DMS 273 treated with DMSO at 0.1 percent for 48 hours (cell line): ENCODE results near the gene CCDC85B.

Experiments
- DNase-seq: peaks from one replicate; lab custom pipeline; 2025; lab: John Stamatoyannopoulos, UW

Gene CCDC85B

DNA sequence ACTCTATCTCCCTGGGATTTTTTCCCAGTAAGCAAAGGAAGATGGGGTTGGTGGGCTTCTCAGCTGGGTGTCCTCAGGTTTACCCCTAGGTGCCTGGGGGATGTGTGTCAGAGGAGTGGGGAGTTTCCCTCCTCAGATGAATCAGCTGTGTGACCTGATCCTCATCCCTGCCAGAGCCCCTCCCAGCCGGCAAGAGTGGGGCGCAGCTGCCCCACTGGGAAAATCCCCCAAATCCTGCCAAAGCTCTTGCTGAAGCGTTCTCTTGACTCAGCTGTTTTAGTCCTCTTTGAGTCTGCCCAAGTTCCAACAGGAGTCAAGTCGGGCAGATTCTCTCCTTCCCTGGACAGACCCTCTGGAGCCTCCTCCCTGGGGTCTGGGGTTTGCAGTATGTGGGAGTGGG, 22.4 kb downstream of the CCDC85B start:
- no peak for DNase-seq

GRCh38 chr11:65915101-65915820, 24.8 kb downstream of the CCDC85B start:
- peak; percentile 30 for DNase-seq

- DNase-seq = no peak
Measured at GRCh38 chr11:65915821-65916251, 25.4 kb downstream of the CCDC85B start.

DNA sequence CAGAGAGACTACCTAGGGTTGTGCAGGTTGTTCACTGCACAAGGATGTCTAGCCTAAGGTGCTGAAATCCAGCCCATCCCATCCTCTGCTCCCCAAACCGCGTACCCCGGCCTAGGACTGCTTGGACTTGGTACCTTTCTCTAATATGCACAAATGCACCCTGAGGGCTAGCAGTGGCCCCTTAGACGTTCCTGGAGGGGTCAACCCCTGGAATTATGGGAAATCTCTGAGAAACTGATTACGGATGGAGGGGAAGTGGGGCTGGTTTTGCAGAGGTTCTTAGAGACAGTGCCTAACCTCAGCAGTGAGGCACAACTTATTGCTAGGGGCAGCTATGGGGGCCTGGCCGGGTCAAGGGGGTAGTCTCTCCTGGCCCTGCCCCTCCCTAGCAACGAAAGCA, 25.9 kb downstream of the CCDC85B start:
- DNase-seq = no peak

- no peak for DNase-seq
Measured at GRCh38 chr11:65917077-65917433, 26.6 kb downstream of the CCDC85B start.

DNA sequence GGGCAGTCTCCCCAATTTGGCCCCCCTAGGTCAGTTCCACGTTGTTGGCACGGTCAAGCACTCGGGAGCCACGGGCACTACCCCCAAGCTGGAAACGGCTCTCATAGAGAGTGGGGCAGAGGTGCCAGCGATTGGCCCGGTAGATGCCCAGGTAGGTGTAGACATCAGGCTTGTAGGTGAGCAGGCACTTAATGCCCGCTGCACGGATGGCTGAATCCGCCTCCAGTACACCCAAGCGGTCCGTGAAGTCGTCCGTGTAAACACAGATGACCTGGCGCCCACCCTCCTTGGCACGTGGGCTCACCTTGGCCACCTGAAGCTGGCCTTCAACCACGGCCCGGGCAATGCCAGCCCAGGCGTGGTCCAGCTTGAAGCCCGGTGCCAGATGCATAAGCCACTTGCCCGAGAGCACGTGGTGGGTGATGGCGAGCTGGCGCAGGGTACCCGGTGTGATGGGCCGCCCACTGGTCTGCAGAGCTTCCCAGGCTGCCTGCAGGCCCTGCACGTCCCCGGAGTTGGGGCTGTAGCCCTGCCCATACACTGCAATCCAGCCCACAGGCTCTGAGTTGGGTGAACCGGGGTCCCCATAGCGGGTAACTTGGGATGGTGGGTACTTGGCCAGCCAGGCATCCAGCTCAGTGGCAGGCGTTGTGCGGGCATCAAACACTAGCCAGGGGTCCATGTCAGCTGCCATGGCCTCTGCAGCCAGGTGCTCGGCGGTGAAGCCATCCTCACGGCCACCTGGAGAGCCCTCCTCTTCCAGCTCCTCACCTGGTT, 27.1 kb downstream of the CCDC85B start:
- DNase-seq = no peak

- no peak for DNase-seq
Measured at GRCh38 chr11:65918211-65919140, 28.0 kb downstream of the CCDC85B start, which contains the start of gene C11orf68. Gene C11orf68, minus strand, starts transcription at chr11:65919062. Its CDS starts 31 bp downstream, at chr11:65919031.

DNA sequence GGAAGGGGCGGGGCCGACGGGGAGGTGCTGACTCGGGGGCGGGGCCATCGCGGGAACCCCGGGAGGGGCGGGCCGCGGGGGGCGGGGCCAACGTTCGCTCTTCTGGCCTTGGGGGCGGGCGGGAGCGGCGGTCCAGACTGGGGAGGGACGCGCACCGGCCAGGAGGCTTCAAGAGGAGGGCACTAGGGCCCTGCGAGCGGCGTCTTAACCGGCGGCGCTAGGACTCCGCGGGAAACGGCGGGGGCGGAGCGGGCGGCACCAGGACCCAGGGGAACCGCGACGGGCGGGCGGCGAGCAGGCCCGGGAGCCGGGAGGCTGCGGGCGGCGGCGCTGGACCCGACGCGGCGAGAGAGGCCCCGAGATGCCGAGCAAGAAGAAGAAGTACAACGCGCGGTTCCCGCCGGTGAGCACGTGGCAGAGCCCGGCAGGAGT, 28.7 kb downstream of the CCDC85B start, which contains the start of gene DRAP1:
TSS of gene DRAP1 (plus strand) at position 286 of the 432 bp plus-strand sequence. CDS start at position 362, 76 bp downstream.
- DNase-seq = peak; percentile 78

GRCh38 chr11:65919573-65920371, 29.3 kb downstream of the CCDC85B start:
- DNase-seq = no peak

DNA sequence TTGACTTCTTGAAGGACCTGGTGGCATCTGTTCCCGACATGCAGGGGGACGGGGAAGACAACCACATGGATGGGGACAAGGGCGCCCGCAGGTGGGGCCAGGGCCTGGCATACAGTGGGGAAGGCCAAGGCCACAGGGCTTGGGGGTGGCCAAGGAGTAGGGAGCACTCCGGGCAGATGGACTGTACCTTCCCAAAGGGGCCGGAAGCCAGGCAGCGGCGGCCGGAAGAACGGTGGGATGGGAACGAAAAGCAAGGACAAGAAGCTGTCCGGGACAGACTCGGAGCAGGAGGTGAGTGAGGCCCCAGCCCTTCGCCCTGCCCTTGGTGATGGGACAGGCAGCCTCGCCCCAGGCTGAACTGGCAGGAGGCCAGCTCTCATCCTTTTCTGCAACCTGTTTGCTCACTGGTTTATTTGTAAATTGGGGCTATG, 29.9 kb downstream of the CCDC85B start:
- no peak for DNase-seq

- no peak for DNase-seq
Measured at GRCh38 chr11:65921033-65921555, 30.6 kb downstream of the CCDC85B start.

- DNase-seq = no peak
Measured at GRCh38 chr11:65921876-65922275, 31.4 kb downstream of the CCDC85B start.

GRCh38 chr11:65922565-65922964, 32.1 kb downstream of the CCDC85B start:
- DNase-seq = no peak

- DNase-seq = no peak
Measured at GRCh38 chr11:65925397-65925796, 34.9 kb downstream of the CCDC85B start.

GRCh38 chr11:65927904-65928397, 37.5 kb downstream of the CCDC85B start:
- no peak for DNase-seq

DNA sequence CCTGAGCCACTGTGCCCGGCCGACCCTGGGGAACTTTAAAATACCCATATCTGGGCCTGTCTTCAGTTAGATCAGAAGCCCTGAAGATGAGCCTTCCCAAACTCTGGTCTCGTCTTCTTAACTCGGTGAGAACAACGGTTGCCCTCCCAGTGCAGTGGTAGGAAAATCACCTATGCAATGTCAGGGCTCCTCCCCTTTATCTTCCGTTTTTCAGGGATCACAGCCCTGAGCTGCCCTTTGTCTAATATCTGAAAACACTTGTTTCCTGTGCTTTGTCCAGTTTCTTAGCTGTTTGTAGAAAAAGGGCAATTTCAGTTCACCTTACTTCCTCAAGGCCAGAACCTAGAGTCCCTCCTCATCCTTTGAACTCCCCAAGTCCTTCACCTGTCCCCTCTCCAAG, 38.2 kb downstream of the CCDC85B start:
- DNase-seq = no peak

DNA sequence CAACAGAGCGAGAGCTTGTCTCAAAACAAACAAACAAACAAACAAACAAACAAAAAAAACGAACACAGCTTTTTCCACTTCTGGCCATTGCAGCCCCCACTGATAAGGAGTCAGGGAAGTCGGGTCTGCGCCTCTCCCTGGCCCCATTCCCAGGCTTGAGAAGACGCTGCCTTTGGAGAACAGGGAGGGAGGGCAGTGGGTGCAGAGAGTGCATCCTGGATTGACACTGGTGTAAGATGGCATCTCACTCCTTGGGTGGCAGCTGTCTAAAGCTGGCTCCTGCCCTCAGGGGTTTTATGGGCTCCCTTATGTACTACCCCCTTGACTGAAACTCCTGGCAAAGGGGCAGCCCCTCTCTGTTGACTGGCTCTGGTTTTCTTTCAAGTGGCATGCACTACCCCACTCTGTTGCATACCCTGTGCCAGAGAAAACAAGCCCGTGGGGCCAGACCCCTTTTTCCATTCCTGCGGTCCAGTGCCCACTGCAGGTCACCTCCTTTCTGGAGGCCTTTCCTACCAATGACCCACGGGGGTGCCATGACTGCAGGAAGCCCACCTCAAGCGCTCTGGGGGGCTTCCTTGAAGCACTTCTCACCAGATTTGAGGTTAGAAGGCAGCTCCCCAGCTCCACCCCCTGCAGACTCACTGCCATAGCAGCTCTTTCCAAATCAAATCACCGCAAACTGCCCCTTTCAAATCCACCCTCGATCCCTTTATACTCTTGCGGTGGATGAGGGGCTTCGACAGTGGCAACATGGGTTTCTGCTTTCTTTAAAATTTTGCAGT, 41.5 kb downstream of the CCDC85B start:
- DNase-seq = no peak

DNA sequence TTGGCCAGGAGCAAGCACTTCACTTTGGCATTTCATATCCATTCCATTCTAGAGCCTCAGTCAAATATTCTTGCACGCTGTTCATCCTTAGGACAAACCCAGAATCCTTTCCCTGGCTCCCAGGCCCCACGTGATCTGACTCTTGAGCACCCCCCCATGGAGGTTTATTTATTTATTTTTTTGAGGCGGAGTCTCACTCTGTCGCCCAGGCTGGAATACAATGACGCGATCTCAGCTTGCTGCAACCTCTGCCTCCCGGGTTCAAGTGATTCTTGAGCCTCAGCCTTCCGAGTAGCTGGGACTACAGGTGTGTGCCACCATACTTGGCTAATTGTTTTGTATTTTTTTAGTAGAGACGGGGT, 42.1 kb downstream of the CCDC85B start:
- DNase-seq = no peak

DNA sequence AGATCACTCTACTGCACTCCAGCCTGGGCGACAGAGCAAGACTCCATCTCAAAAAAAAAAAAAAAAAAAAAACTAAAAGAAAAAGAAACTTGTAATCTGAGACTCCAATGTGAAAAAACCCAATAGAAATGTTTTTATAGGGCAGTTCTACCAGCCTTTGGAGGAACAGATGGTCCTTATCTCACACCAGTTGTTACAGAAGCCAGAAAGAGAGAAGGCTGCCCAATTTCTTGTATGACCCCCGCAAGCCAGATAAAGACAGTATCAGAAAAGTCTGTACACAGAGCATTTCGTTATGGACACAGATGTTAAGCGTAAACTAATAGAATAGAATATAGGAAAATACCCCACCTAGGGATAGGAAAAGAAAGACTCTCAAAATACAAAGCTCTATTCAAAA, 43.5 kb downstream of the CCDC85B start:
- DNase-seq = peak; percentile 80

DNA sequence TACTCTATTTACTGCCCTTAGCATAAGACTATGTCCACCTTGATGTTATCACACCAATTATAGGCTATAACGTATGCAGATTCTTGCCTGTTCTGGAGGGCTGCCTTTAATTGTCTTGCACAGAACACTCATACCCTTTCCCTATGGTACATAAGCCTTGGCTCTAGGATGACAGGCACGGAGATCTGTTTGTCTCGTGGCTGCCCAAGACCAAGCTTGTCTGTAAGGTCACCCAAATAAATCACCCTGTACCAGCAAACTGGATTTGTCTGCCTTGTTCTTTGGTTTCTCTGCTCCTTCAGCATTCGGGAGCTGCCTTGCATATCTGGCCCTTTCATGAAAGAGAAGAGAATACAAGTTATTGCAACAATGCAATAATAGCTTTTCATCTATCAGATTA, 47.3 kb downstream of the CCDC85B start:
- no peak for DNase-seq
